Stimulated activated CD4-positive, alpha-beta T cell treated with anti-CD3 and anti-CD28 coated beads, TNF-alpha, amount 100 ng/mL, for 48 hours (primary cell): ENCODE measurements around the gene ZCCHC24.

Source experiments
- DNase-seq, 3 donors: peaks; one replicate each; pipeline ENCODE4 v3.0.0-alpha.2; 2020; ENCODE audit warnings: low read depth in 3 of 3

Gene ZCCHC24

DNA sequence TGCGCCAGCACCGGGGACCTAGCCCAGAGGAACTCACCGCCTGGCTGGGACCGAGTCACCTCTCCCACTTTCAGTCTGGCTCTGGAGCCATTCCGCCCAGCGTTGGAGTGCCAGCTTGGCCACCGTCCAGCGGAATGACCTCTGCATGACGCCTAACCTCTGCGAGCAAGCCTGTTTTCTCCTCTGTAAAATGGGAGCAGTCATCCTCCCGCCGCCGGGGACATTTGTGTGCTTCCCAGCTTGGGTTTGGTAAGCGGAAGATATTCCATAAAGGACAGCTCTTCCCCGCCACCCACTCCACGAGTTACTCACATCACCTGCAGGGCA, 1.3 kb upstream of the ZCCHC24 start:
- DNase-seq, result no peak

DNA sequence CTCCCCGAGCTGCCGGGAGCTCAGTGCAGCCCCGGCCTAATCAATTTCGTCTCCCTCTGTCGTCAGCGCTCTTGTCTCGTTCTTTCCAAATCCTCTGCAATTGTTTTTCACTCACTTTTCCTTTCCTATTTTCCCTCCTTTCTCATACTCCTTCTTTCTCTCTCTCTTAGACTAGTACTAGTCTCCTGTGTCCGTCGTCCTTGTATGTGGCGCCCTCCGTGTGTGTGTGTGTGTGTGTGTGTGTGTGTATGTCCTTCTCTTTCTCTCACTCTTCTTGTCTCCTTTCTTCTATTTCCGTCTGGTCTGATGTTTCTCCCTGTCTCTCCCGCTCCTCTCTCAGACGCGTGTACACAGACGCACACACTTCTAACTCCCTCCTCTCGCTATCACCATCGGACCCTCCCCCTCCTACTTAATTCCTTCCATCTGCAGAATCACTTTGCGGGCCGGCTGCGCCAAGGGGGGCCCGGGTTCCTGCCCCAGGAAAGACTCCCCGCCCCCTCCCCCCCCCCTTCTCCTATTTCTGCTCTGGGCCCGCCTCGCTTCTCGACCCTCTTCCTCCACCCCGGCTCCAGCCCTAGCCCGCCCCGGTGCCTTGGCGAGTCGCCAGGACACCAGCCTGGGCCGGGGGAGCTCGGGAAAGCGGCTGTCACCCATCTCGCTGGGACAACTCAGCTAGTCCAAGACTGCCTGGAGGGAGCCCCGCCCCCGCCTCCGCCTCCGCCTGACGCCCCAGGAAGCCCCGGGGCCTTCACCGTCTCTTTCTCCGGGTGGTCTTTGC, 743 bp upstream of the ZCCHC24 start:
- no peak for DNase-seq

DNA sequence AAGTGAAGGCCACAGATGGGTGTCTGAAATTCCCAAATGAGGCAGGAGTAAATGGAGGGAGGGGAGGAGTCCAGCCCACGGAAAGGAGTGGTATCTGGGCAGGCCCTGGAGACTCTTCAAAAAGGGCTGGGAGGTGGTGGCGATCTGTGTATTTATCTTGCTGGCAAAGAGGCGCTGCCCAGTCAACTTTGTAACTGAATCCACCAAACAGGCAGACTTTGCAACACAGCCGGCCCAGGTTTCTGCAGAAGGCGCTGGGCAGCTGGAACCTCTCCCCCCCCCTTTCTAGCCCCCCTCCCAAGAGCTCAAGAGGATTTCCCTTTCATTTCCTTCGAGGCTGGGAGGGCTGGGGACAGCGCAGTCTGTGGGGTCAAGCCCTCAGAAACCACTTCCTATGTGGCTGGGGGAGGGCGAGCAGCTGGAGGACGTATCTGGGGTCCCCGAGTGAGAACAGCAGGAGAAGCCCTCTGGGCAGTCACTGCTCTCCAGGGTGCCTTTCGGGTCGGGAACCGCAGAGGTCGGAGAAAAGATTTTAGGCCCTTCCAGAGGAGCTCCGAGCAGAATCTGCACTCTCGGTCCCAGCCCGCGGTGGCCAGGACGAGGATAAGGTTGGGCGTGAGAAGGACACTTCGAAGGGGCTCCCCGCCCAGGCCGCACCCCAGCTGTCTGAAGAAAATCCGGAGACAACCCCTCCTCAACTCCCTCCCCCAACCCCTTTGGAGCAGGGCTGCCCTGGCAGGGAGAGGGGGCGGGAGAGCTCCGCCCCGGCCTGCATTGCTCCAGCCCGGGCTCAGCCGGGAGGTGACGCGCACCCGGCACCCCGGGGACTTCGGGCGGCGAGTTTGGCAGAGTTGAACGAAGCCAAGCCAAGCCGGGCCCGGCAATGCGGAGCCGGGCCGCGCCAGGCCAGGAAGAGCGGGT, 965 bp downstream of the ZCCHC24 start:
- DNase-seq, result peak in 1 of 3 donors; percentile 46

DNA sequence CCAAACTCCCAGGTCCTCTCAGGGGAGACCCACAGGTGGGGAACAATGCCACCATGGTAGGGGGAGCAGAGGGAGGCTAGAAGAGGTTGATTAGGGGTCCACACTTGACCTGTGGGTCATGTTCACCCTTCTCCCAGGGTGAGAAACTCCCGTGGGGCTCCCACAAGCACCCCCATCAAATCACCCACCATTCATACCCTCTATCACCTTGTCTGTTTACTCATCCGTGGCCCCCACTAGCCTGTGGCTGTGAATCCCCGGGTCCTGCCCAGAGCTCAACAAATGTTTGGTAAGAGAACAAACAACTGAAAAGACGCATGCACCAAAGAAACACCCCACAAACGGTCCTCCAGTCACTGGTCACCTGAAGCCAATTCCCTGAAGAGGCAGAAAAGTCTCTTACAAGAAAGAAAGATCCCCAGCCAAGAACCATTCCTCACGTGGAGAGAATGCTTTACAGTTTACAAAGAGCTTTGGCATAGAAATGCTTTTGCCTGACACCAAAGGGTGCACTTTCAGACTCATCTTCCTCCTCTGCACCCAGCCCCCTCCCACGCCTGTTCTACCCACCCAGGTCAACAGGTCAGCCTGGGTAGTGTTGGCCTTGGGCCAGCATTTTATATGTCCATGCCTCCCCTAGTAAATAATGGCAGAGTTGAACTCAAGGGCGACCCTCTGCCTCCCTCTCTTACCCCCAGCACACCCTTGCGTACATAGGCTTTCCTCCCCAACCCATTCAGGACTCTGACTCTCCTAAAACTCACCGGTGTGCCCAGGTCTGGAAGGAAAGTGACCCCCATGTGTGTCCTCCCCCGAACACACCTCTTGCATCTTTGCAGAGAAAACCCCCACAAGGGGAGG, 1.9 kb downstream of the ZCCHC24 start:
- no peak for DNase-seq

DNA sequence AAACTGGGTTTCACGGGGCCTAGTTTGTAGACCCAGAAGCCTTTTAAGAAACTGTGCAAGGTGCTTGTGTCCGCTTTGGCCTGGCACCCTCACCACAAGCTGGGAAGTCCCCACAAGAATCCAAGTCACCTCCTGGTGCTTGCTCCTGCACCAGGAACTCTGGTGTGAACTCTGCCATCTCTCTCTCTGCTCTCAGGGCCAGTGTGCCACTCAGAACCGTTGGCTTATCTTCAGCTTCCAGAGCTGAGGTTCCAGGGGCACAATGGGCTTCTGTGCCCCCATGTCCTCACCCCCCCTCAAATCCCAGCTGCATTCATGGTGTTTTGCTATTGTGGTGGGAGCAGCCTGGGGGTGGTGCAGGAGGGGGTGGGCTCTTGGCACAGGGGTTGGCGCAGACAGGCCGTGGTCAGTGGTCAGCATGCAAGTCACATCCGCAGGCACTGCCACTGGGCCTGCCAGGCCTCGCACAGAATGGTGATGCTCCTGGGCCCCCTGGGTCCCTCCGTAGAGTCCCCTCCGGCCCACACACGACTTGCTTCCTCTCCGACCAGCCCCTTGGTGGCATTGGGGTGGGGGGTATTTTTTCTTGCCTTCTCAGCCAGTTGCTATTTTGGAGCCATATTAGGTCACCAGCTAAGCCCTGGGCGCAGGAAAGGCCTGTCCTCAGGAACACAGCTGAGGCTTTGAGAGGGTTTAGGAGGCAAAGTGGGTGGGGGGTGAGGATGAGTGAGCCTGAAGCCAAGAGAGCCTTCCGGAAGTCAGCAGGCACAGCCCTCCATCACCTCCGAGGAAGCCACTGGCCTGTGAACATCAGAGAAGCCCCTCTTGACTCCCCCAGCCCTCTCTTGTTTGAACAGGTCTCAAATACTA, 3.0 kb downstream of the ZCCHC24 start:
- DNase-seq, result no peak

DNA sequence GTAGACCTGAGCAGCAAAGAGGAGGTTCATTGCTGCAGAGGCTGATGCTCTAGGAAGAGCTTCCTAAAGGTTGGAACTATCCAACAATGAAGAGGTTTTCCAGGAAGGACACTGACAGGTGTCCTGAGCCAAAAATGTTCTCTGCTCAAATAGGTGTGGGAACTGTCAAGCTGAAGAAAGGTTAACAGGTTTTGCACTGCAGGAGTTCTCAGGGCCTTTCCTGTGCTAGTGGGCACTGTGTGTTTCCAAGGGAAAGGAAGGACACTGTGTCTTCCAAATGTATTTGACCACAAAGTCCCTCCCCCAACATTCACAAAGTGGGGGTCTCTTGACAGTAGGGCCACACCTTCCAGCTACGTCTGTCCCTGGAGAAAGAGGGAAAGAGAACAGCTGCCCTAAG, 4.0 kb downstream of the ZCCHC24 start:
- no peak for DNase-seq

DNA sequence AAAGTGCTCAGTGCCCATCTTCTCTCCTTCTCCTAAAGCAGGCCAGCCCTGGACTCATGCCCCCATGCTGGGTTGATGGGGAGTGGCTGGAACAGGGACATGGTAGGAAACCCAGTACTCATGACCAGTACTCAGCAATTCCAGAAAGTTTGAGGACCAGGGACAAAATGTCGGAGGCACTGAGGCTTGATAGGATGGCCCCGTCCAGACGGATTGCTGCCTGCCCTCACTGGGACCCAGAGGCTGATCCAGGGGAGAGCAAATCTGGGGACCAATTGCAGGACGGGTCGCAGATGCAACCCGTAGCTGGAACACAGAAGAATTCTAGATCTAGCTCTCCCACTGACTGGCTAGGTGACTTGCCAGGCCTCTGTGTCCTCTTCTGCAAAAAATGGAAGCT, 5.1 kb downstream of the ZCCHC24 start:
- no peak for DNase-seq

DNA sequence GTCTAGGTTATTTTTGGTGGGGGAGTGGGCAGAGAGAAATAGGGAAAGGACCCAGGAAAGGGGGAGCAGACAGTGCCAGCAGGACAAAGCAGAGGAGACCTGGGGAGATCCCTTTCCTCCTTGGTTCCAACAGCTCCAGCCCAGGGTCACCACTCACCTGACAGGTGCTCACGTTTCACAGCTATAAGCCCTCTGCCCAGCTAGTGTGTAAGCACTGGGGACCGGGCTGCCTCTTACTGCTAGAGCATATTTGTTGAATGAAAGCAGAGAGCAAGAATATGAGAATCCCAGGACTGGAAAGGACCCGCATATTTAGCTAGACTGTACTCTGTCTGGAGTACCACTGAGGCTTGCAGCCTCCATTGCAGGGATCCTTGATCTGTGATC, 6.7 kb downstream of the ZCCHC24 start:
- DNase-seq, result no peak

DNA sequence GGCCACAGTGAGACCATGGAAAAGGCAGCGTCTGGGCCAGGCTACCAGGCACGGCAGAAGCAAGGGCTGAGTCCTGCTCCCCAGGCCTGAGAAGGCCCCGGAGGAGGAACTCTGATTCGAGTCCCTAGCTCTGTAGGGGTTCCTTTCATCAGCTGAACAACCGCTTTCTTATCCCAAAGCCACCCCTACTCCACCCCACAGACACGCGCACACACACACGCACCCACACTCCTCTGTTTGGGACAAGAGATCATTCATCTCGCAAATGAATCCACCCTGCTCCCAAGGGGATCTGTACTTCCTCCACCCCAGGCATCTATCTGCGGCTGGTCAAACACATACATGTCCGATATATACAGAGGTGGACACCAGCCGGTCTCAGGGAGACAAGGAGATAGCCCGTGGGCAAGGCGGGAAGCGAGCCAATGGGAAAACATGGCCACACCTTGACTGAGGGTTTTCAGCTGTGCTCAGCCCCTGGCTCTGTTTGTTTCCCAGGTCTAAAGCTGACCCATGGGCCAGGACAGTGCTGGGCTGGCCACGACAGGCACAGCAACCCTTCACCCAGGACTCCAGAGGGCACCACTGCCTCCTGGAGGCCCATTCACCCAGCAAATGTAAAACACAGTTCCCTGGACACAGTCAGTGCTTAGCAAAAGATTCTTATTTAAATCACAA, 7.3 kb downstream of the ZCCHC24 start:
- no peak for DNase-seq

DNA sequence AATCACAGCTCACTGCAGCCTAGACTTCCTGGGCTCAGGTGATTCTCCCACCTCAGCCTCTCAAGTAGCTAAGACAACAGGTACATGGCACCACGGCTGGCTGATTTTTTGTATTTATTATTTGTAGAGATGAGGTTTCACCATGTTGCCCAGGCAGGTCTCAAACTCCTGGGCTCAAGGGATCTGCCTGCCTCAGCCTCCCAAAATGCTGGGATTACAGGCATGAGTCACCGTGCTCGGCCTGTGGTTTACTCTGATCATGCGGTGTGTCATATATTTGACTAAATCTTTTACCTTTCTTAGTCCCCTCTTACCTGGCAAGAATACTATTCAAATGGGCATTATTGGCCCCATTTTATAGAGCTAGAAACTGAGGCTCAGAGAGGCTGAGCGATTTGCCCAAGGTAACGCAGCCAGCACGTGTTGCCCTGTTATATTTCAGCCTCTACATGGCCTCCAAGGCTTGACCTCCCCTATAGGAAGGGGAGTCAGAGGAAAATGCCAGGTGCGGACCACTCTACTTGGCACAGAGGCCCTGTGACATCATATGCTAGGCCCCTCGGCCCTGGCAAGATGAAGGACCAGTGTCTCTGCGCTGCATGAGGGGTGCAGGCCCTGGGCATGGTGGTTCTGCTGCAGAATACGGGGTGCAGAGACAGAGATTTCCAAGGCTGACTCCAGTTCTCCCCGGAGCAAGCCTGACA, 8.2 kb downstream of the ZCCHC24 start:
- DNase-seq, result no peak

DNA sequence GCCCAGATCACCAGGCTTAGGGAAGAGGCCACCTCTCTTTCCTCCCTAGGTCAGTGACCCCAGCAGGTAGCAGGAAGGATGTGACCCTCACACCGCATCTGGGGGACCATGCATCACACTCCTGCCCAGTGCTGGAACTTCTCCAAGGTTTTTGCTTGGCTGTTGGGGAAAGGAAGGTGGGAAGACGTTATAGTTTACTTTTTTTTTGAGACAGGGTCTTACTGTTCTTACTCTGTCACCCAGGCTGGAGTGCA, 8.6 kb downstream of the ZCCHC24 start:
- no peak for DNase-seq

DNA sequence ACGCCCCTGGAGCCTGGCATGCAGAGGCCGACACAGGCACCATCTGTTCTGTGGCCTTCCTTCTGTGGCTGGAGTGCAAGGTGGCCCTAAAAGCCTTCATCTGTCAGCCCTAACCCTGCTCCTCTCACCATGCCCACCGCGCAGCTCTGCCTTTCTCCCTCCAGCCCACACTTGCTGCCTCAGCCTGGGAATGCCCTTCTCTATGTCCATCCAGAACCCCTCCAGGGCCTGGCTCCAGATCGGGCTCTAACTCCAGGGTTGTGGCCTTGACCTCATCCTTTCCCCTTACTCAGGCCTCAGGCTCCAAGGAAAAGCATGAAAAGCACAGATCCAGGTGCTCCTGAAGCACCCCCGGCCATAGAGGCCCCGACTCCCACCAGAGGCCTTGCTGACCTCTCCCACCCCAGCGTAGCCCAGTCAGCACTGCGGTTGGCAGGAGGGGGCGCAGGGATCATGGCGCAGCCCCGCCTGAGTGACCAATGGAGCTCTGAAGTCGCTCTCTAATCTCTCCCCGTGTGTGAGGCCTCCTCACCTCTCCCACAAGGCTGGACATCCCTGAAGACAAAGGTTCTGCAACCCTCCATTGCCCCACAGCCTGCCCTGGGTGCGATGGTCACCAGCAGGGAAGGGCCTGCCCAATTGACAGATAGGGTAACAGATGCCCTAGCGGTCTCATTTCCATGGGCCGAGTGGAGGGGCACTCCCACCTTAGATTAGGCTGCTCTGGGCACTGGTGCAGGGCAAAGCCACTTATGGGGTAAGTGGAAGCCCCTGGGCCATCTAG, 9.2 kb downstream of the ZCCHC24 start:
- DNase-seq, result no peak

DNA sequence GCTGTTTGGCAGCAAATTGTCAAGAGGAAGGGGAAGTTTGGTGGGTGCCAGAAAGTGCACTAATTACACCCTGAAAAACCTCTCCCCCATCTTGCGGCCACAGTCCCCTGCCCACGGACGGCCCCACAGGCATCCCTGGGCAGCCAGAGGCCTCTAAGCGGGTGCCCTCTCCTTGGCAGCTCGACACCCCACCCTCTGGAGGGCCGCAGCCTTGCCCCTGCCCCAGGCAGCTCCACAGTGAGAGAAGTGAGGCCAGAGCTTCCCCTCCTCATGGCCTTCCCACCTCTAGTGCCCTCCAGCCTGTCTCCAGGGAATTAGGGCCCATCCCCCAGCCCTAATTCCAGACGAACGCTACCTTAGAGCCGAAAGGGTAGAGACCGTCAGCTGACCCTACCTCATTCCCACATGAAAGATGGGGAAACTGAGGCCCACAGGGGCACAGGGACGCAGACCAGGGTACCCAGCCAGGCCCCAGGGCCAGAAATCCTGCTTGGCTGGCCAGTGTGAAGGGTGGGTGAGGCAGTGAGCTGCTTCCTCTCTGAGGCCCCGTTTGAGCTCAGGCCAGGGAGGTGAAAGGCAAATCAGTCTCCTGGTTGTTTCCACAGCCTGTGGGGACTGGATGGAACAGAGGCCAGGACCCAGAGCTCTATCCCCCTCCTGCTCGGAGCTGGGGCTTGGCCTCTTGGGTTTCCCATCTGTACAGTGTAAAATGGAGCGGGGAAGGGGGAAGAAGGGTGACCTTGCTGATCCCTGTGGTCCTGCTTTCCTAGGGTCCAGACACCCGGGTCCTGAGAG, 10.0 kb downstream of the ZCCHC24 start:
- DNase-seq, result no peak

DNA sequence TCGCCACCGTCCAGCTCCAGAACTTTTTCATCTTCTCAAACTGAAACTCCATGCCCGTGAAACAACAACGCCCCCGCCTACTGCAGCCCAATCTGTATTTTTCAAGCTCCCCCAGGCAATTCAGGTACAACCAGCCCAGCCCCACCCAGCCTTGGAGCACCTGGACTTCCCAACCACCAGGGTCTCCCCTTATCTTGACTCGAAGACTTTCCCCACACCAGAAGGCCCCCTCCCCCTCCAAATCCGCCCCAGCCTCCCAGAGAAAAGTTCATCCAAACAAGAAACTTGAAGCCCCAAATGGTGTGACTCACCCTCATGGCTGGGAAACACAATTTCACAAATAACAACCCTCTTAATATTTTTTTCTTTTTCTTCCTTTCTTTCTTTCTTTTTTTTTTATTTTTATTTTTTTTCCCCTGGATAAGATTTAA, 10.6 kb downstream of the ZCCHC24 start:
- DNase-seq, result no peak

DNA sequence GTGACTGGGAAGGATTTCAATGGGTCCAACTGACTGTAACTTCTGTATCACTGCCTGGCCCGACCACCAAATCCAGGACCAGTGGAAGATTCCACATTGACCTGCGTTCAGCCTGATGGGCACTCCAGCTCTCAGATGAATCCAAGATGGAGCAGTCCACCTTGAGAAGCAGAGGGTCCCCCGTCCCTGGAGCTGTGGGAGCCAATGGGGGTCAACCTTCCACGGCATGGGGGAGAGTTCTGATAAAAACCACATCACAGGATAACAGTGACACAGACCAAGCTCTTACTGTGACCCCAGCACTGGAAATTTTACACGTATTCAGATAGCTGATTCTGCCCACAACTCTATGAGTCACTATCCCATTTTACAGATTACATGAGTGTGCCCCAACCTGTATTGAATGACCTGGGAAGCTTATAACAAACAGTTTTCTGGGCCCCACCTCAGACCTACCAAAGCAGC, 11.2 kb downstream of the ZCCHC24 start:
- peak in 1 of 3 donors; percentile 20 for DNase-seq

DNA sequence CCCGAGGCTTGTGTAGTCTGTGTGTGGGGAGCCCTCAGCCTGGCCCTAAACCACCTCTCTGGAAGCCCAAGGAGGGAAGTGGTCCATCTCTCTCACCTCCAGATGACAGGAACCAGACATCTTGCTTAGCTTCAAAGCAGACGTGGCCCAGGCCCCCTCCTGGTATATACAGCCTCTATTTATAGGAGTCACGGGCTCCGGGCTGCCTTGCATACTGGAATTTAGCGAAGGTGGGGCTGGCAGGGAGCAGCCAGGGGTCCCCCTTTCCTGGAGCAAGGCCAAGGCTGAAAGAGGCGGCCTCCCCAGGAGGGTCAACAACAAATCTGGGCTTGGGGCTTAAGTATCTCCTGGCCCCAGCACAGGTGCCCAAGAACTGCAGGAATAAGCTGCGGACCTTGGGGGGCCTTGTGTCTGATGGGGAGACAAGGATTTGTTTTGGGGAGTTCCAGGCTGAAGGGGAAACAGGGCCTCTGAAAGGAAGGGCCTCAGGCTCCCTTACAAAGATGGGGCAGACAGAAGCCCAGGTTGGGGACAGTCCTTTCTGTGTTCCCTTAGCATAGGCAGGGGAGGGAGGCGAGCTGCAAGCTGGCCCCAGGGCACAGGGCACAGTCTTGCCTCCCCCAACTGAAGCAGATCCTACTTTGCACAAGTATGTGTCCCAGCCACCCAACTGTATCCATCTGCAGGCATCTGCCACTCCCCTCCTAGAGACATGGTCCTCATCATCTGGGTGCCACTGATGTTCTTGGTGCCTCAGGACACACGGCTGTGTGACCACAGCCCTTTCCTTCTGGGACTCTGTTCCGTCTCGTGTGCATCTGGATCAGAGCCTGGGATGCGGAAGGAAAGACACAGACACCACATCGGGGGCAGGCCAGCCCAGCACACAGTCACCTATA, 11.9 kb downstream of the ZCCHC24 start:
- DNase-seq, result no peak
